WI38 (cell line): ENCODE data around the gene CR1L.
"Not testable (repeated sequence)": the region's sequence is repeated elsewhere in the genome, so short reads cannot be mapped to it uniquely, and the experiment has no call there.

Experiments used
- H3K4me3 ChIP-seq: 2 replicates; pipeline ENCODE4 v1.5.1; 2011; ENCODE audit warnings: low read depth, mild to moderate bottlenecking, control low read depth, low read length
- TF ChIP-seq, protein P1 (sequence below): IDR thresholded peaks from 2 replicates; pipeline ENCODE4 v1.5.1; 2012; ENCODE audit warnings: low read depth, mild to moderate bottlenecking, control low read depth, low read length

CR1L gene

GRCh38 chr1:207649210-207649753 lies 4.3 kb downstream of the CR1L start:
- H3K4me3 ChIP-seq = no peak overlapping the region
- TF ChIP-seq, protein P1, sequence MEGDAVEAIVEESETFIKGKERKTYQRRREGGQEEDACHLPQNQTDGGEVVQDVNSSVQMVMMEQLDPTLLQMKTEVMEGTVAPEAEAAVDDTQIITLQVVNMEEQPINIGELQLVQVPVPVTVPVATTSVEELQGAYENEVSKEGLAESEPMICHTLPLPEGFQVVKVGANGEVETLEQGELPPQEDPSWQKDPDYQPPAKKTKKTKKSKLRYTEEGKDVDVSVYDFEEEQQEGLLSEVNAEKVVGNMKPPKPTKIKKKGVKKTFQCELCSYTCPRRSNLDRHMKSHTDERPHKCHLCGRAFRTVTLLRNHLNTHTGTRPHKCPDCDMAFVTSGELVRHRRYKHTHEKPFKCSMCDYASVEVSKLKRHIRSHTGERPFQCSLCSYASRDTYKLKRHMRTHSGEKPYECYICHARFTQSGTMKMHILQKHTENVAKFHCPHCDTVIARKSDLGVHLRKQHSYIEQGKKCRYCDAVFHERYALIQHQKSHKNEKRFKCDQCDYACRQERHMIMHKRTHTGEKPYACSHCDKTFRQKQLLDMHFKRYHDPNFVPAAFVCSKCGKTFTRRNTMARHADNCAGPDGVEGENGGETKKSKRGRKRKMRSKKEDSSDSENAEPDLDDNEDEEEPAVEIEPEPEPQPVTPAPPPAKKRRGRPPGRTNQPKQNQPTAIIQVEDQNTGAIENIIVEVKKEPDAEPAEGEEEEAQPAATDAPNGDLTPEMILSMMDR = no peak

DNA sequence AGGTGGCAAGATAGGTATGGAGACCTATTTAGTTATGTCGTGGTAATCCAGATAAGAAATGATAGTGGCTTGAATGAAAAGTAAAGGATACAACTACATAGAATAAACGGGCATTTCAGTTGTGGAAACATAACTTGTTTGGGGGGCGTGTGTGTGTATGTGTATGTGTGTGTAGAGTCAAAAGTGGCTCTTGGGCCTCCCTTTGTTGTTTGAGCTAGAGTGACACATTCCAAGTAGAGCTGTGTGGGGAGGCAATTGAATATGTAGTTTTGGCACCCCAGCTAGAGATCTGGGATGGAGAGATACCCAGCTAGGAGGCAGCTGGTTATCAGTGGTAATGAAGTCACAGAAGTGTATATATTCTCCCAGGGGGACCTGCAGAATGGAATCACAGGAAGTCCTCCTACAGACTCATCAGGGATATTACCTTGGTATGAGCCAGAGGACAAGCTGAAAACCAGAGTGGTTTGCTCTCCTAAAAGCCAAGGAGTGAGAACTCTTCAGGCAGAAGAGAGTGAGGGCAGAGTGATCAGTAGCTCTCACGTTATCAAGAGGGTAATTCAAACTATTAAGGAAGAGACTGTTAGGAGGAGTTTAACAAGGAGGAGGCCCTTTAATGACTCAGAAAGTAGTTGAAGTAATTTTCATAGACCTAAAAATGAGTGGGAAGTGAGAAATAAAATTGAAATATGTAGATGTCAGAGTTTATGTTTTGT lies 5.1 kb downstream of the CR1L start:
- no peak overlapping the region for H3K4me3 ChIP-seq
- TF ChIP-seq, protein P1 = no peak

GRCh38 chr1:207651583-207651982 lies 6.7 kb downstream of the CR1L start:
- no peak overlapping the region for H3K4me3 ChIP-seq
- TF ChIP-seq, protein P1 = no peak

- TF ChIP-seq, protein P1 = no peak
- H3K4me3 ChIP-seq = no peak overlapping the region
These were observed 9.4 kb downstream of the CR1L start for GRCh38 chr1:207654320-207654719.

- TF ChIP-seq, protein P1 = no peak
- H3K4me3 ChIP-seq = no peak overlapping the region
These were observed 13.5 kb downstream of the CR1L start for GRCh38 chr1:207658408-207658807.

- no peak overlapping the region for H3K4me3 ChIP-seq
- TF ChIP-seq, protein P1 = no peak
These were observed 14.1 kb downstream of the CR1L start for GRCh38 chr1:207658904-207659485.

GRCh38 chr1:207659545-207660153 lies 14.7 kb downstream of the CR1L start:
- TF ChIP-seq, protein P1 = no peak
- H3K4me3 ChIP-seq = no peak overlapping the region

- H3K4me3 ChIP-seq = not testable (repeated sequence)
These were observed 16.5 kb downstream of the CR1L start for GRCh38 chr1:207661420-207661819.
